Stimulated activated CD8-positive, alpha-beta memory T cell treated with anti-CD3 and anti-CD28 coated beads, Interleukin-15, amount 100 ng/mL, for 4 hours (primary cell): ENCODE measurements around the gene ATRIP.
A peak's percentile ranks its signal among the peaks of the same experiment; 100 is the strongest.
"Not testable (repeated sequence)": the region's sequence is repeated elsewhere in the genome, so short reads cannot be mapped to it uniquely, and the experiment has no call there.

Source experiments
- DNase-seq, 2 donors: peaks; one replicate each; pipeline ENCODE4 v3.0.0-alpha.2; 2020; ENCODE audit warnings: low read depth in 2 of 2

Gene ATRIP

GRCh38 chr3:48468329-48468731 is 21.8 kb downstream of the ATRIP start:
- no peak for DNase-seq

GRCh38 chr3:48469046-48469915 is 22.7 kb downstream of the ATRIP start:
- no peak for DNase-seq

GRCh38 chr3:48470286-48470685 is 23.7 kb downstream of the ATRIP start:
- no peak for DNase-seq

- DNase-seq: no peak
Observed at GRCh38 chr3:48472673-48472922, 26.1 kb downstream of the ATRIP start.

- peak; percentile 81 to 93 for DNase-seq
Observed at GRCh38 chr3:48472923-48473616, 26.5 kb downstream of the ATRIP start.

- no peak for DNase-seq
Observed at GRCh38 chr3:48473617-48473952, 27.0 kb downstream of the ATRIP start.

GRCh38 chr3:48474031-48474430 is 27.5 kb downstream of the ATRIP start:
- DNase-seq: not testable (repeated sequence)

- DNase-seq: no peak
Observed at GRCh38 chr3:48474619-48475018, 28.1 kb downstream of the ATRIP start.

- DNase-seq: no peak
Observed at GRCh38 chr3:48475188-48475587, 28.7 kb downstream of the ATRIP start.

GRCh38 chr3:48476426-48477053 is 30.0 kb downstream of the ATRIP start:
- no peak for DNase-seq

- DNase-seq: no peak
Observed at GRCh38 chr3:48477959-48478520, 31.5 kb downstream of the ATRIP start.

GRCh38 chr3:48478626-48479555 is 32.4 kb downstream of the ATRIP start:
- peak; percentile 14 to 43 for DNase-seq

GRCh38 chr3:48480891-48481290 is 34.4 kb downstream of the ATRIP start:
- DNase-seq: not testable (repeated sequence)

GRCh38 chr3:48482822-48483221 is 36.3 kb downstream of the ATRIP start:
- DNase-seq: not testable (repeated sequence)

- no peak for DNase-seq
Observed at GRCh38 chr3:48486952-48487351, 40.4 kb downstream of the ATRIP start.

GRCh38 chr3:48492461-48493202 is 46.1 kb downstream of the ATRIP start:
- no peak for DNase-seq

GRCh38 chr3:48493203-48493501 is 46.6 kb downstream of the ATRIP start:
- DNase-seq: no peak

- no peak for DNase-seq
Observed at GRCh38 chr3:48500656-48501055, 54.1 kb downstream of the ATRIP start.

GRCh38 chr3:48501196-48501595 is 54.7 kb downstream of the ATRIP start:
- no peak for DNase-seq

- no peak for DNase-seq
Observed at GRCh38 chr3:48502121-48502520, 55.6 kb downstream of the ATRIP start.

GRCh38 chr3:48502728-48503168 is 56.2 kb downstream of the ATRIP start:
- DNase-seq: no peak
